ENCODE data around the gene SLC25A26. TPM values are rescaled to one million over a fixed set of nuclear protein-coding genes. Genes with fewer than 3 reads are reported as not detected.
"Not testable (repeated sequence)": the region's sequence is repeated elsewhere in the genome, so short reads cannot be mapped to it uniquely, and the experiment has no call there.

The SLC25A26 gene
- polyA plus RNA-seq, 1 experiment, result 16.4 TPM

- CTCF ChIA-PET, result no interaction called here
- Histone ChIP-seq H3K27me3 (ENCODE audit: control insufficient read depth, insufficient read depth, low read length) (no peaks in the 10 kb centered on the region), H3K27ac (ENCODE audit: low read depth, low read length) (no peak overlapping the region), H3K4me3 (ENCODE audit: low read depth, low read length) (no peak overlapping the region), H3K9me3 (ENCODE audit: control insufficient read depth, insufficient read depth, low read length) (no peaks in the 10 kb centered on the region)
- no peak for TF ChIP-seq CTCF (IDR thresholded peaks at IDR 0.05; ENCODE audit: low read depth, low read length)
- no peak for DNase-seq (ENCODE audit: low read depth, low spot score)
- POLR2A ChIA-PET, result no interaction called here
These were observed 82.7 kb downstream of the SLC25A26 start for GRCh38 chr3:66303491-66303901.

GRCh38 chr3:66304293-66304692 is 83.5 kb downstream of the SLC25A26 start:
- CTCF ChIA-PET, result interaction anchor here (0.6 kb wide), 1 partner anchor 1205 kb away, joined by 3 read pairs; no protein-coding TSS in a partner anchor
- POLR2A ChIA-PET, result no interaction called here
- Histone ChIP-seq H3K9me3 (ENCODE audit: control insufficient read depth, insufficient read depth, low read length) (no peaks in the 10 kb centered on the region), H3K27ac (ENCODE audit: low read depth, low read length) (no peak overlapping the region), H3K27me3 (ENCODE audit: control insufficient read depth, insufficient read depth, low read length) (no peaks in the 10 kb centered on the region), H3K4me3 (ENCODE audit: low read depth, low read length) (no peak overlapping the region)
- no peak for DNase-seq (ENCODE audit: low read depth, low spot score)
- no peak for TF ChIP-seq CTCF (IDR thresholded peaks at IDR 0.05; ENCODE audit: low read depth, low read length)

- H3K4me3 ChIP-seq (ENCODE audit: low read depth, low read length); DNase-seq (ENCODE audit: low read depth, low spot score); H3K27ac ChIP-seq (ENCODE audit: low read depth, low read length); POLR2A ChIA-PET; H3K9me3 ChIP-seq (ENCODE audit: control insufficient read depth, insufficient read depth, low read length); CTCF ChIA-PET; H3K27me3 ChIP-seq (ENCODE audit: control insufficient read depth, insufficient read depth, low read length): not testable (repeated sequence)
These were observed 85.3 kb downstream of the SLC25A26 start for GRCh38 chr3:66306086-66306485.

- DNase-seq (ENCODE audit: low read depth, low spot score); H3K9me3 ChIP-seq (ENCODE audit: control insufficient read depth, insufficient read depth, low read length); CTCF ChIA-PET; H3K27me3 ChIP-seq (ENCODE audit: control insufficient read depth, insufficient read depth, low read length); H3K4me3 ChIP-seq (ENCODE audit: low read depth, low read length); POLR2A ChIA-PET; H3K27ac ChIP-seq (ENCODE audit: low read depth, low read length): not testable (repeated sequence)
These were observed 86.2 kb downstream of the SLC25A26 start for GRCh38 chr3:66306991-66307390.

- no peaks in the 10 kb centered on the region for H3K27me3 ChIP-seq (ENCODE audit: control insufficient read depth, insufficient read depth, low read length)
- no peaks in the 10 kb centered on the region; the same call in 1 of the 2 replicates for H3K9me3 ChIP-seq (ENCODE audit: control insufficient read depth, insufficient read depth, low read length)
- no peak for TF ChIP-seq CTCF (IDR thresholded peaks at IDR 0.05; ENCODE audit: low read depth, low read length)
- DNase-seq (ENCODE audit: low read depth, low spot score), result no peak
- H3K4me3 ChIP-seq (ENCODE audit: low read depth, low read length), result no peak overlapping the region
- ChIA-PET CTCF (interaction anchor here (0.5 kb wide), 1 partner anchor 511 kb away, joined by 3 read pairs; no protein-coding TSS in a partner anchor), POLR2A (no interaction called here)
- no peak overlapping the region for H3K27ac ChIP-seq (ENCODE audit: low read depth, low read length)
These were observed 91.2 kb downstream of the SLC25A26 start for GRCh38 chr3:66312039-66312438.

- no peak for DNase-seq (ENCODE audit: low read depth, low spot score)
- no peak for TF ChIP-seq CTCF (IDR thresholded peaks at IDR 0.05; ENCODE audit: low read depth, low read length)
- no peaks in the 10 kb centered on the region; the same call in 1 of the 2 replicates for H3K9me3 ChIP-seq (ENCODE audit: control insufficient read depth, insufficient read depth, low read length)
- ChIA-PET POLR2A (no interaction called here), CTCF (no interaction called here)
- no peak overlapping the region for H3K27ac ChIP-seq (ENCODE audit: low read depth, low read length)
- H3K4me3 ChIP-seq (ENCODE audit: low read depth, low read length), result no peak overlapping the region
- no peaks in the 10 kb centered on the region for H3K27me3 ChIP-seq (ENCODE audit: control insufficient read depth, insufficient read depth, low read length)
These were observed 93.7 kb downstream of the SLC25A26 start for GRCh38 chr3:66314455-66314854.
